GM21447 (cell line): Measurements from ENCODE around the gene TBX1.
A peak's percentile ranks its signal among the peaks of the same experiment; 100 is the strongest.
"Not testable (repeated sequence)": the region's sequence is repeated elsewhere in the genome, so short reads cannot be mapped to it uniquely, and the experiment has no call there.

Experiments
- ATAC-seq: cut with Tn5 transposase; IDR thresholded peaks from one replicate; pipeline ENCODE4 v1.9.1; 2021; ENCODE audit not compliant: unreplicated experiment

Gene TBX1

GRCh38 chr22:19763458-19764298, 3.1 kb downstream of the TBX1 start:
- ATAC-seq = no peak

GRCh38 chr22:19764299-19764593, 3.7 kb downstream of the TBX1 start:
- ATAC-seq = no peak

- no peak for ATAC-seq
Observed at GRCh38 chr22:19764636-19765476, 4.3 kb downstream of the TBX1 start.

- ATAC-seq = no peak
Observed at GRCh38 chr22:19765477-19766239, 5.1 kb downstream of the TBX1 start.

GRCh38 chr22:19766240-19766510, 5.6 kb downstream of the TBX1 start:
- ATAC-seq = no peak

- no peak for ATAC-seq
Observed at GRCh38 chr22:19766511-19767426, 6.2 kb downstream of the TBX1 start.

- ATAC-seq = no peak
Observed at GRCh38 chr22:19767427-19768341, 7.1 kb downstream of the TBX1 start.

GRCh38 chr22:19769393-19769715, 8.8 kb downstream of the TBX1 start:
- ATAC-seq = no peak

- no peak for ATAC-seq
Observed at GRCh38 chr22:19770349-19771220, 10.0 kb downstream of the TBX1 start.

- no peak for ATAC-seq
Observed at GRCh38 chr22:19772422-19772672, 11.8 kb downstream of the TBX1 start.

- ATAC-seq = peak; percentile 67
Observed at GRCh38 chr22:19772673-19773469, 12.3 kb downstream of the TBX1 start.

- ATAC-seq = no peak
Observed at GRCh38 chr22:19773470-19774040, 13.0 kb downstream of the TBX1 start.

- no peak for ATAC-seq
Observed at GRCh38 chr22:19774628-19775027, 14.1 kb downstream of the TBX1 start.

GRCh38 chr22:19775496-19776325, 15.1 kb downstream of the TBX1 start:
- ATAC-seq = no peak

GRCh38 chr22:19776433-19777031, 16.0 kb downstream of the TBX1 start:
- no peak for ATAC-seq

GRCh38 chr22:19777192-19777591, 16.6 kb downstream of the TBX1 start:
- not testable (repeated sequence) for ATAC-seq

GRCh38 chr22:19779011-19779421, 18.4 kb downstream of the TBX1 start:
- ATAC-seq = no peak
